Measurements from ENCODE around the gene PALM.
"Not testable (repeated sequence)": the region's sequence is repeated elsewhere in the genome, so short reads cannot be mapped to it uniquely, and the experiment has no call there.

PALM gene

GRCh38 chr19:732148-733069, 23.7 kb downstream of the PALM start:
- DNase-seq: no peak

- DNase-seq: no peak
Observed at GRCh38 chr19:734716-735115, 26.0 kb downstream of the PALM start.

- no peak for DNase-seq
Observed at GRCh38 chr19:736125-736524, 27.4 kb downstream of the PALM start.

GRCh38 chr19:737591-738093, 28.9 kb downstream of the PALM start:
- DNase-seq: peak; percentile 45 to 54

- DNase-seq: no peak
Observed at GRCh38 chr19:738509-739128, 29.9 kb downstream of the PALM start.

- no peak for DNase-seq
Observed at GRCh38 chr19:739998-740715, 31.4 kb downstream of the PALM start.

GRCh38 chr19:740816-741505, 32.2 kb downstream of the PALM start:
- DNase-seq: not testable (repeated sequence)

- no peak for DNase-seq
Observed at GRCh38 chr19:741506-742131, 32.9 kb downstream of the PALM start.

GRCh38 chr19:742540-743075, 33.9 kb downstream of the PALM start:
- no peak for DNase-seq

- no peak for DNase-seq
Observed at GRCh38 chr19:743168-743687, 34.5 kb downstream of the PALM start.

- DNase-seq: not testable (repeated sequence)
Observed at GRCh38 chr19:745138-745537, 36.4 kb downstream of the PALM start.

- no peak for DNase-seq
Observed at GRCh38 chr19:746208-746819, 37.6 kb downstream of the PALM start.

- DNase-seq: no peak
Observed at GRCh38 chr19:746956-747355, 38.2 kb downstream of the PALM start.

GRCh38 chr19:747432-748273, 38.9 kb downstream of the PALM start:
- DNase-seq: no peak

GRCh38 chr19:748274-748598, 39.5 kb downstream of the PALM start:
- no peak for DNase-seq

- DNase-seq: no peak
Observed at GRCh38 chr19:749811-750210, 41.1 kb downstream of the PALM start.

- no peak for DNase-seq
Observed at GRCh38 chr19:750640-751423, 42.1 kb downstream of the PALM start, which contains the start of gene MISP. Gene MISP (plus strand): TSS chr19:751112. CDS start chr19:756947, 5,835 bp downstream.

- no peak for DNase-seq
Observed at GRCh38 chr19:751501-752341, 43.0 kb downstream of the PALM start.

All from stimulated activated CD4-positive, alpha-beta T cell treated with anti-CD3 and anti-CD28 coated beads, Interleukin-2, amount 100 ng/mL, for 48 hours (primary cell).